Testis (tissue), 2 donors: Measurements from ENCODE around the gene FAM120AOS.

Experiments used
- CTCF ChIP-seq, 3 experiments: fragments of 450-650 bp in 2 of 3; fragments of 200-600 bp in 1 of 3; sonication (generic) in 1 of 3; IDR thresholded peaks; one replicate each; pipeline ENCODE4 v1.5.1; 2016 to 2019; ENCODE audit warnings: antibody characterized with exemption in 3 of 3, mild to moderate bottlenecking in 2 of 3, moderate library complexity in 1 of 3
- POLR2A ChIP-seq: fragments of 450-650 bp; IDR thresholded peaks from one replicate; pipeline ENCODE4 v1.6.1; 2017; ENCODE audit warnings: antibody characterized with exemption, mild to moderate bottlenecking, moderate library complexity

- TF ChIP-seq CTCF (IDR thresholded peaks at IDR 0.05) = no peak
- TF ChIP-seq POLR2A = no peak
Measured at GRCh38 chr9:93486268-93486667, 32.9 kb upstream of the FAM120AOS start.
